Trophoblast cell (in vitro differentiated cells and primary cell): ENCODE data around the gene STX3.

Source experiments
- DNase-seq, 2 donors: peaks; one replicate each; pipeline ENCODE4 v3.0.0-alpha.2; 2016
- H2AFZ ChIP-seq: 2 replicates; pipeline ENCODE4 v1.6.1; 2013; ENCODE audit warnings: low read length, moderate library complexity, mild to moderate bottlenecking; ENCODE audit not compliant: insufficient read depth, poor library complexity
- H2AK5ac ChIP-seq: 2 replicates; pipeline ENCODE4 v1.6.1; 2013; ENCODE audit warnings: mild to moderate bottlenecking, low read length
- H2BK120ac ChIP-seq: 2 replicates; pipeline ENCODE4 v1.6.1; 2013; ENCODE audit warnings: low read length, mild to moderate bottlenecking, moderate library complexity; ENCODE audit not compliant: insufficient read depth, poor library complexity
- H2BK12ac ChIP-seq: 2 replicates; pipeline ENCODE4 v1.6.1; 2013; ENCODE audit warnings: mild to moderate bottlenecking, low read length, moderate library complexity
- H2BK5ac ChIP-seq: 2 replicates; pipeline ENCODE4 v1.6.1; 2013; ENCODE audit warnings: low read length, low read depth, moderate library complexity, mild to moderate bottlenecking; ENCODE audit not compliant: poor library complexity
- H3K14ac ChIP-seq: 2 replicates; pipeline ENCODE4 v1.6.1; 2013; ENCODE audit warnings: mild to moderate bottlenecking, low read length
- H3K18ac ChIP-seq: 2 replicates; pipeline ENCODE4 v1.6.1; 2013; ENCODE audit warnings: mild to moderate bottlenecking, low read length
- H3K23ac ChIP-seq: 2 replicates; pipeline ENCODE4 v1.6.1; 2013; ENCODE audit warnings: low read length
- H3K27ac ChIP-seq: 2 replicates; pipeline ENCODE4 v1.5.1; 2013; ENCODE audit warnings: low read depth, mild to moderate bottlenecking, inconsistent platforms, low read length, moderate library complexity
- H3K27me3 ChIP-seq: 2 replicates; pipeline ENCODE4 v1.6.1; 2013; ENCODE audit warnings: inconsistent platforms, mild to moderate bottlenecking, low read length, moderate library complexity; ENCODE audit not compliant: insufficient read depth
- H3K36me3 ChIP-seq, 2 experiments: 1 replicate in 1 of 2; 2 replicates in 1 of 2; pipeline ENCODE4 v1.6.1; 2013; ENCODE audit warnings: low read length in 2 of 2, mild to moderate bottlenecking in 2 of 2, moderate library complexity in 1 of 2; ENCODE audit not compliant: insufficient read depth in 2 of 2, control insufficient read depth in 1 of 2
- H3K4ac ChIP-seq: 2 replicates; pipeline ENCODE4 v1.6.1; 2013; ENCODE audit warnings: low read depth, mild to moderate bottlenecking, low read length, moderate library complexity
- H3K4me1 ChIP-seq, 2 experiments: 1 replicate in 1 of 2; 2 replicates in 1 of 2; pipeline ENCODE4 v1.6.1; 2013; ENCODE audit warnings: low read length in 2 of 2, mild to moderate bottlenecking in 2 of 2, moderate library complexity in 1 of 2; ENCODE audit not compliant: insufficient read depth in 2 of 2, control insufficient read depth in 1 of 2
- H3K4me2 ChIP-seq: 2 replicates; pipeline ENCODE4 v1.6.1; 2013; ENCODE audit warnings: inconsistent platforms, mild to moderate bottlenecking, low read length, moderate library complexity
- H3K4me3 ChIP-seq: 2 replicates; pipeline ENCODE4 v1.5.1; 2013; ENCODE audit warnings: mild to moderate bottlenecking, low read depth, low read length, inconsistent platforms
- H3K79me1 ChIP-seq: one replicate; pipeline ENCODE4 v1.6.1; 2013; ENCODE audit warnings: low read length
- H3K79me2 ChIP-seq: 2 replicates; pipeline ENCODE4 v1.6.1; 2013; ENCODE audit warnings: low read length, mild to moderate bottlenecking; ENCODE audit not compliant: control insufficient read depth, insufficient read depth, poor library complexity
- H3K9ac ChIP-seq: 2 replicates; pipeline ENCODE4 v1.6.1; 2013; ENCODE audit warnings: mild to moderate bottlenecking, low read length
- H3K9me3 ChIP-seq: 2 replicates; pipeline ENCODE4 v1.6.1; 2013; ENCODE audit warnings: low read depth, mild to moderate bottlenecking, control low read depth, inconsistent platforms, low read length; ENCODE audit not compliant: insufficient read depth
- H4K12ac ChIP-seq: 2 replicates; pipeline ENCODE4 v1.6.1; 2013; ENCODE audit warnings: low read depth, mild to moderate bottlenecking, low read length, moderate library complexity
- H4K8ac ChIP-seq: 2 replicates; pipeline ENCODE4 v1.6.1; 2013; ENCODE audit warnings: low read depth, mild to moderate bottlenecking, low read length, moderate library complexity
- H4K91ac ChIP-seq: one replicate; pipeline ENCODE4 v1.6.1; 2013; ENCODE audit warnings: low read depth, mild to moderate bottlenecking, low read length, moderate library complexity
- WGBS: extraction: QIAGEN DNeasy Blood & Tissue Kit; methylation state at CpG from one replicate; pipeline ENCODE4 v1.1.7; 2013; ENCODE audit warnings: missing lambda C conversion rate; ENCODE audit not compliant: insufficient read length, insufficient coverage; ENCODE audit errors: extremely low coverage; 5-methylcytosine and 5-hydroxymethylcytosine counted together

STX3 gene

DNA sequence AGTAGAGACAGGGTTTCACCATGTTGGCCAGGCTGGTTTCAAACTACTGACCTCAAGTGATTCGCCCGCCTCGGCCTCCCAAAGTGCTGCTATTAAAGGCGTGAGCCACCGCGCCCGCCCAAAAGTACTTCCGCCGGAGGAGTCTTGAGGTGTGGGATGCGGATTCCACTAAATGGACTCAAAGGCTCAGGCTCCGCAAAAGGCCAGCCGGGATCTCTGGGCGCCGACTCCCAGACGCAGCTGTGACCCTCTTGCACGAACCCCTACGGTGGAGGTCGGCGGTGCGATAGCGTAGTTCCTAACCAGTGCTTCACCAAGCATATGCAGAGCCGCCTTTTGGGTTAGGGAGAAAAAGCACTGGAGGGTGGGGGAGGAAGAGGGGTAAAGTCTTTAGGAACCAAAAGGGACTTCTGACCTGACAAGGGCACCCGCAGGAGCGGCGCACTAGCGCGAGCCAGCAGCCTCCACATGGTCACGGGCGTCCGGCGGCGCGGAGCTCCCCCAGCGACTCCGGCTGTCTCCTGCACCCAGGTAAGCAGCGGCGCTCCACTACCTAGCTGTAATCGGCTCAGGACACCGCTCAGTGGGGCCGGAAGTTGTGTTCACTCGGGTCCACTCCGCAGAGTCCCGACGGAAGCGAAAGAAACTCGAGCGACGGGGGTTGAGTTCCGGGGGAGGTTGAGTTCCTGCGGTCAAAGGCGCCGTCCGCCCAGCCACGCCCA is 55.2 kb downstream of the STX3 start, which contains the start of gene MRPL16:
TSS of gene MRPL16 (minus strand) at position 590 of the 722 bp plus-strand sequence. CDS start at position 470, 120 bp downstream.
- peak within 1 kb of the TSS; percentile 81 for H3K4me3 ChIP-seq
- H4K91ac ChIP-seq = peak within 1 kb of the TSS; percentile 10
- no peaks in the 10 kb centered on the region for H3K79me2 ChIP-seq
- peak within 1 kb of the TSS; percentile 2 for H3K4ac ChIP-seq
- H3K4me2 ChIP-seq = peak within 1 kb of the TSS; percentile 65
- H3K9me3 ChIP-seq = no peaks in the 10 kb centered on the region
- no peak within 1 kb of the TSS for H3K14ac ChIP-seq
- peak within 1 kb of the TSS; percentile 72 for H4K8ac ChIP-seq
- no peak within 1 kb of the TSS for H2BK120ac ChIP-seq
- H2BK5ac ChIP-seq = peak within 1 kb of the TSS; percentile 4
- no CpG with 5 or more reads among the region's 54 CpGs for WGBS
- H3K27me3 ChIP-seq = no peaks in the 10 kb centered on the region
- H3K23ac ChIP-seq = no peak within 1 kb of the TSS
- H3K9ac ChIP-seq = peak within 1 kb of the TSS; percentile 72
- no peak within 1 kb of the TSS for H2BK12ac ChIP-seq
- H2AK5ac ChIP-seq = no peak within 1 kb of the TSS
- H4K12ac ChIP-seq = peak within 1 kb of the TSS; percentile 25
- H3K4me1 ChIP-seq = peaks cover 0 to 4% of the 10 kb centered on the region in 2 experiments
- peak within 1 kb of the TSS; percentile 38 for H2AFZ ChIP-seq
- no peak within 1 kb of the TSS for H3K18ac ChIP-seq
- peaks cover 8 to 13% of the 10 kb centered on the region in 2 experiments for H3K36me3 ChIP-seq
- DNase-seq = peak; percentile 90 to 95
- H3K79me1 ChIP-seq = peaks cover 4% of the 10 kb centered on the region
- H3K27ac ChIP-seq = peak within 1 kb of the TSS; percentile 68

DNA sequence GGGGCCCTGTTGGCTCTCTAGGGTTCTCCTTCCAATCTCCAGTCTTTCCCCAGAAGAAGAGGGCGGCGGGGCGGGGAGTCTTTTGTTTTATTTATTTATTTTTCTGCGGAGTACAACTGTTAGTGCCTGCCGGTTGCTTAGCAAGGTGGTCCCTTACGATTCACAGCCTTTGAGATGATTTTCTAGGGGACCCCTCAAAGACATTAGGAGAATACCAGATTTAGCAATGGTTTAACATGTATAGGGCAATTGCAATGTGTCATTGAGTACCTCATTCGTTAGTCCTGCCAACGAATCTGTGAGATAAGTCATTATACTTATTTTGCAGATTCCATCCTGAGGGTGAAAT is 55.7 kb downstream of the STX3 start:
- no peak overlapping the region for H2AFZ ChIP-seq
- no peaks in the 10 kb centered on the region for H3K79me2 ChIP-seq
- no peak overlapping the region for H3K4ac ChIP-seq
- H3K4me1 ChIP-seq = peaks cover 0 to 4% of the 10 kb centered on the region in 2 experiments
- H4K91ac ChIP-seq = no peak overlapping the region
- no peak overlapping the region for H3K14ac ChIP-seq
- peak overlapping the region; percentile 72 for H4K8ac ChIP-seq
- H2AK5ac ChIP-seq = no peak overlapping the region
- no peak overlapping the region for H3K27ac ChIP-seq
- H3K18ac ChIP-seq = no peak overlapping the region
- H3K79me1 ChIP-seq = peaks cover 4% of the 10 kb centered on the region
- H3K9me3 ChIP-seq = no peaks in the 10 kb centered on the region
- no peak overlapping the region for H2BK120ac ChIP-seq
- no peak overlapping the region for H3K4me3 ChIP-seq
- H2BK12ac ChIP-seq = no peak overlapping the region
- no peak for DNase-seq
- no peak overlapping the region for H2BK5ac ChIP-seq
- no peak overlapping the region for H4K12ac ChIP-seq
- peak overlapping the region; percentile 65 for H3K4me2 ChIP-seq
- H3K23ac ChIP-seq = no peak overlapping the region
- peaks cover 8 to 10% of the 10 kb centered on the region in 2 experiments for H3K36me3 ChIP-seq
- no peaks in the 10 kb centered on the region for H3K27me3 ChIP-seq
- WGBS = no CpG with 5 or more reads among the region's 8 CpGs
- H3K9ac ChIP-seq = no peak overlapping the region

DNA sequence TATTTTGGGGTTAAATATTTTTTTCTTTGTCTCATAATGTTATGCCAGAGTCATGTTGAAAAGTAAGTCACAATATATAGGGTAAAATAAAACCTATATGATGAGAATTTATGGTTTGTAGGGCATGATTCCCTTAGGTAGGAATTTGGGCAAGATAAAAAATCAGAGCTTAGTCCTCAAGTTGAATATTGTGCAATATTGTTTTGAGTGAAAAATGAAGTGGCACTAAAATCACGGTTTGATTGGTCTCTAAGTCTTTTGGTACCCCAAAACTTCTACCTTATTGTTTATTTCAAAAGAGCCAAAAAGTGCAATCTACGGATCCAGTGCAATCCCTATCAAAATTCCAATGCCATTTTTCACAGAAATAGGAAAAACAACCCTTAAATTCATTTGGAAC is 57.0 kb downstream of the STX3 start:
- H2BK120ac ChIP-seq = no peak overlapping the region
- H3K4me2 ChIP-seq = no peak overlapping the region
- WGBS = no CpG with 5 or more reads among the region's 2 CpGs
- peaks cover 4% of the 10 kb centered on the region for H3K79me1 ChIP-seq
- H3K27me3 ChIP-seq = no peaks in the 10 kb centered on the region
- peaks cover 0 to 4% of the 10 kb centered on the region in 2 experiments for H3K4me1 ChIP-seq
- H4K91ac ChIP-seq = no peak overlapping the region
- H2BK12ac ChIP-seq = no peak overlapping the region
- no peak overlapping the region for H3K18ac ChIP-seq
- no peak for DNase-seq
- no peak overlapping the region for H3K4me3 ChIP-seq
- H2AK5ac ChIP-seq = no peak overlapping the region
- no peak overlapping the region for H3K23ac ChIP-seq
- H3K27ac ChIP-seq = no peak overlapping the region
- no peak overlapping the region for H2BK5ac ChIP-seq
- H4K12ac ChIP-seq = no peak overlapping the region
- H3K14ac ChIP-seq = no peak overlapping the region
- no peak overlapping the region for H2AFZ ChIP-seq
- H3K79me2 ChIP-seq = no peaks in the 10 kb centered on the region
- H3K36me3 ChIP-seq = no peaks in the 10 kb centered on the region
- H3K9me3 ChIP-seq = no peaks in the 10 kb centered on the region
- H4K8ac ChIP-seq = no peak overlapping the region
- no peak overlapping the region for H3K4ac ChIP-seq
- no peak overlapping the region for H3K9ac ChIP-seq

DNA sequence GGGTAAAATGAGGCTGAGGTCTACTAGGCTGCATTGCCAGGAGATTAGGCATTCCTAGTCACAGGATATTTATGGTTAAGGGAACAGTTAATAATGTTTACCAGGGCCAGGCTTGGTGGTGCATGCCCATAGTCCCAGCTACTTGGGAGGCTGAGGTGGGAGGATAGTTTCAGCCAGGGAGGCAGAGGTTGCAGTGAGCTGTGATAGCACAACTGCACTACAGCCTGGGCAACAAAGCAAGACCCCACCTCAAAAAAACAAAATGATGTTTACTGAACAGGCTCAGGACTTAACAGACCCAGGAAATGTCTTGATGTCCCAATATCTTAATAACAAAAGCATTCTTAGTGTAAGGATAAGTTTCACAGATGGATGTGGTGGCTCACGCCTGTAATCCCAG is 58.2 kb downstream of the STX3 start:
- H2BK5ac ChIP-seq = no peak overlapping the region
- H3K4me1 ChIP-seq = peaks cover 0 to 4% of the 10 kb centered on the region in 2 experiments
- H2BK120ac ChIP-seq = no peak overlapping the region
- no peaks in the 10 kb centered on the region for H3K79me2 ChIP-seq
- peaks cover 4% of the 10 kb centered on the region for H3K79me1 ChIP-seq
- H3K14ac ChIP-seq = no peak overlapping the region
- no peak overlapping the region for H3K4me3 ChIP-seq
- no peak overlapping the region for H3K18ac ChIP-seq
- no peak overlapping the region for H4K91ac ChIP-seq
- H3K27me3 ChIP-seq = no peaks in the 10 kb centered on the region
- peak overlapping the region; percentile 34 for H2BK12ac ChIP-seq
- H4K8ac ChIP-seq = peak overlapping the region; percentile 15
- WGBS = no CpG with 5 or more reads among the region's 1 CpG
- no peak overlapping the region for H3K9ac ChIP-seq
- H3K27ac ChIP-seq = no peak overlapping the region
- no peaks in the 10 kb centered on the region for H3K9me3 ChIP-seq
- no peak overlapping the region for H4K12ac ChIP-seq
- no peak for DNase-seq
- H3K23ac ChIP-seq = no peak overlapping the region
- H2AK5ac ChIP-seq = no peak overlapping the region
- no peaks in the 10 kb centered on the region for H3K36me3 ChIP-seq
- H3K4me2 ChIP-seq = no peak overlapping the region
- H2AFZ ChIP-seq = no peak overlapping the region
- H3K4ac ChIP-seq = no peak overlapping the region
